Astrocyte (in vitro differentiated cells and primary cell): Measurements from ENCODE around the gene PAX5. TPM values are rescaled to one million over a fixed set of nuclear protein-coding genes. Genes with fewer than 3 reads are reported as not detected.

Source experiments
- DNase-seq: peaks from one replicate; pipeline ENCODE4 v3.0.0-alpha.2; 2010; ENCODE audit warnings: low read depth
- FAIRE-seq: peaks from 2 replicates; lab custom pipeline; 2011; peaks lifted over from hg19 to GRCh38; lab: Jason Lieb, UNC
- H2AFZ ChIP-seq: 2 replicates; pipeline ENCODE4 v1.6.0; 2012; ENCODE audit warnings: low read depth, low read length, inconsistent platforms
- H3K27ac ChIP-seq: 2 replicates; pipeline ENCODE4 v1.5.1; 2011; ENCODE audit warnings: low read depth, low read length, inconsistent platforms
- H3K27me3 ChIP-seq: 2 replicates; pipeline ENCODE4 v1.6.0; 2011; ENCODE audit warnings: low read length, inconsistent platforms; ENCODE audit not compliant: insufficient read depth
- H3K36me3 ChIP-seq: 2 replicates; pipeline ENCODE4 v1.5.1; 2011; ENCODE audit warnings: low read length, inconsistent platforms; ENCODE audit not compliant: insufficient read depth
- H3K4me1 ChIP-seq: 2 replicates; pipeline ENCODE4 v1.5.1; 2011; ENCODE audit warnings: low read length, inconsistent platforms; ENCODE audit not compliant: insufficient read depth
- H3K4me2 ChIP-seq: 2 replicates; pipeline ENCODE4 v1.6.0; 2012; ENCODE audit warnings: low read length, inconsistent platforms
- H3K4me3 ChIP-seq: 2 replicates; pipeline ENCODE4 v1.5.1; 2011; ENCODE audit warnings: low read depth, mild to moderate bottlenecking, low read length, inconsistent platforms; ENCODE audit not compliant: insufficient read depth
- H3K79me2 ChIP-seq: 2 replicates; pipeline ENCODE4 v1.6.0; 2012; ENCODE audit warnings: mild to moderate bottlenecking, low read length, inconsistent platforms; ENCODE audit not compliant: insufficient read depth
- H3K9ac ChIP-seq: 2 replicates; pipeline ENCODE4 v1.6.0; 2012; ENCODE audit warnings: mild to moderate bottlenecking, low read length, inconsistent platforms
- H3K9me3 ChIP-seq: 2 replicates; pipeline ENCODE4 v1.5.1; 2012; ENCODE audit warnings: low read depth, mild to moderate bottlenecking, low read length, inconsistent platforms; ENCODE audit not compliant: insufficient read depth
- H4K20me1 ChIP-seq: 2 replicates; pipeline ENCODE4 v1.6.0; 2012; ENCODE audit warnings: low read length, inconsistent platforms; ENCODE audit not compliant: insufficient read depth
- H3K27ac Mint-ChIP-seq: one replicate; pipeline ENCODE4 v1.8.0; 2021; ENCODE audit warnings: mild to moderate bottlenecking, mixed read lengths; ENCODE audit not compliant: unreplicated experiment
- H3K27me3 Mint-ChIP-seq: one replicate; pipeline ENCODE4 v1.8.0; 2021; ENCODE audit warnings: low read depth, mixed read lengths; ENCODE audit not compliant: unreplicated experiment
- H3K36me3 Mint-ChIP-seq: one replicate; pipeline ENCODE4 v1.8.0; 2021; ENCODE audit warnings: low read depth, mixed read lengths; ENCODE audit not compliant: unreplicated experiment
- H3K4me1 Mint-ChIP-seq: one replicate; pipeline ENCODE4 v1.8.0; 2021; ENCODE audit warnings: low read depth, mixed read lengths; ENCODE audit not compliant: unreplicated experiment
- H3K4me3 Mint-ChIP-seq: one replicate; pipeline ENCODE4 v1.8.0; 2021; ENCODE audit warnings: mild to moderate bottlenecking, moderate library complexity, mixed read lengths; ENCODE audit not compliant: unreplicated experiment
- H3K9me3 Mint-ChIP-seq: one replicate; pipeline ENCODE4 v1.8.0; 2021; ENCODE audit warnings: mild to moderate bottlenecking, mixed read lengths; ENCODE audit not compliant: unreplicated experiment
- CTCF ChIP-seq: IDR thresholded peaks from 2 replicates; pipeline ENCODE4 v1.5.1; 2011; ENCODE audit warnings: low read depth, mild to moderate bottlenecking, inconsistent platforms, low read length, moderate library complexity; ENCODE audit not compliant: insufficient read depth
- EZH2 ChIP-seq: IDR thresholded peaks from 2 replicates; pipeline ENCODE4 v1.6.1; 2012; ENCODE audit warnings: mild to moderate bottlenecking, low read length, inconsistent platforms; ENCODE audit not compliant: insufficient read depth
- total RNA-seq: library from RNA; stranded (reverse); gene quantifications from 2 replicates; pipeline ENCODE4 v1.2.1, GENCODE V29; 2021

The PAX5 gene
- total RNA-seq, 1 donor from 2014 or later = not detected

GRCh38 chr9:36873247-36873875, 160.7 kb downstream of the PAX5 start:
- H3K27ac Mint-ChIP-seq = no peak overlapping the region
- H3K27me3 ChIP-seq = peaks cover 41% of the 10 kb centered on the region
- no peak for FAIRE-seq

GRCh38 chr9:36872641-36873040, 161.4 kb downstream of the PAX5 start:
- TF ChIP-seq CTCF (no peak), EZH2 (no peak)
- peaks cover 89% of the 10 kb centered on the region for H3K27me3 Mint-ChIP-seq
- H3K27ac Mint-ChIP-seq = no peak overlapping the region

More at GRCh38 chr9:36873247-36873875, 160.7 kb downstream of the PAX5 start:
- DNase-seq = peak; percentile 12
- H2AFZ ChIP-seq = no peak overlapping the region
- Mint-ChIP-seq H3K4me3 (no peak overlapping the region), H3K4me1 (no peaks in the 10 kb centered on the region), H3K36me3 (no peaks in the 10 kb centered on the region), H3K27me3 (peaks cover 89% of the 10 kb centered on the region), H3K9me3 (peaks cover 6% of the 10 kb centered on the region)
- no peak overlapping the region for H3K27ac ChIP-seq
- H3K79me2 ChIP-seq = no peaks in the 10 kb centered on the region
- no peak overlapping the region for H3K4me3 ChIP-seq
- no peaks in the 10 kb centered on the region for H4K20me1 ChIP-seq
- no peaks in the 10 kb centered on the region for H3K36me3 ChIP-seq
- no peak overlapping the region for H3K4me2 ChIP-seq
- TF ChIP-seq EZH2 (no peak), CTCF (peak; percentile 79)
- no peak overlapping the region for H3K9ac ChIP-seq
- no peaks in the 10 kb centered on the region for H3K4me1 ChIP-seq
- no peaks in the 10 kb centered on the region for H3K9me3 ChIP-seq

GRCh38 chr9:36871606-36872005, 162.5 kb downstream of the PAX5 start:
- H2AFZ ChIP-seq = no peak overlapping the region
- FAIRE-seq = no peak
- H3K27ac ChIP-seq = no peak overlapping the region
- H3K4me1 Mint-ChIP-seq = no peaks in the 10 kb centered on the region
- H3K4me2 ChIP-seq = no peak overlapping the region
- no peak for DNase-seq
- H3K9ac ChIP-seq = no peak overlapping the region
- peaks cover 6% of the 10 kb centered on the region for H3K9me3 Mint-ChIP-seq
- TF ChIP-seq EZH2 (no peak), CTCF (no peak)
- no peaks in the 10 kb centered on the region for H3K79me2 ChIP-seq
- no peaks in the 10 kb centered on the region for H3K4me1 ChIP-seq
- H3K27me3 ChIP-seq = peaks cover 46% of the 10 kb centered on the region
- no peak overlapping the region for H3K27ac Mint-ChIP-seq
- H3K27me3 Mint-ChIP-seq = peaks cover 88% of the 10 kb centered on the region
- H3K36me3 ChIP-seq = no peaks in the 10 kb centered on the region
- H3K4me3 Mint-ChIP-seq = no peak overlapping the region
- H4K20me1 ChIP-seq = no peaks in the 10 kb centered on the region
- no peak overlapping the region for H3K4me3 ChIP-seq
- no peaks in the 10 kb centered on the region for H3K9me3 ChIP-seq
- no peaks in the 10 kb centered on the region for H3K36me3 Mint-ChIP-seq

More at GRCh38 chr9:36872641-36873040, 161.4 kb downstream of the PAX5 start:
- no peak overlapping the region for H3K4me2 ChIP-seq
- peaks cover 42% of the 10 kb centered on the region for H3K27me3 ChIP-seq
- no peak overlapping the region for H2AFZ ChIP-seq
- no peaks in the 10 kb centered on the region for H3K4me1 ChIP-seq
- H3K79me2 ChIP-seq = no peaks in the 10 kb centered on the region
- no peaks in the 10 kb centered on the region for H3K9me3 ChIP-seq
- Mint-ChIP-seq H3K4me3 (no peak overlapping the region), H3K36me3 (no peaks in the 10 kb centered on the region), H3K4me1 (no peaks in the 10 kb centered on the region), H3K9me3 (peaks cover 6% of the 10 kb centered on the region)
- no peaks in the 10 kb centered on the region for H4K20me1 ChIP-seq
- no peak overlapping the region for H3K27ac ChIP-seq
- no peaks in the 10 kb centered on the region for H3K36me3 ChIP-seq
- no peak for DNase-seq
- FAIRE-seq = no peak
- H3K4me3 ChIP-seq = no peak overlapping the region
- no peak overlapping the region for H3K9ac ChIP-seq
